GM12878 (cell line): ENCODE results near the gene USP21. TPM values are rescaled to one million over a fixed set of nuclear protein-coding genes. Genes with fewer than 3 reads are reported as not detected.

Experiments
- ATAC-seq: fragments of 200-7000 bp; cut with Tn5 transposase; 3 replicates; pipeline ENCODE4 v1.9.1; 2020; ENCODE audit warnings: mild to moderate bottlenecking, moderate library complexity
- BruUV-seq: library from RNA; stranded (reverse); fragments of 400-500 nt; replicated peaks from 2 replicates; lab custom pipeline; 2021; lab: Mats Ljungman, UMichigan
- CTCF ChIA-PET: fragments of 300-600 bp; sonication (Branson Sonifier 250); formaldehyde crosslinking; extraction: SDS; loops from one replicate; lab custom pipeline; 2021; ENCODE audit warnings: inconsistent platforms; lab: Yijun Ruan, JAX
- POLR2A ChIA-PET: fragments of 350-600 bp; formaldehyde crosslinking; extraction: SDS; loops from one replicate; lab custom pipeline; 2021; ENCODE audit warnings: inconsistent platforms; lab: Charles Lee
- RAD21 ChIA-PET: fragments of 300-600 bp; sonication (Branson Sonifier 250); formaldehyde crosslinking; loops from one replicate; lab custom pipeline; 2023; ENCODE audit warnings: antibody characterized with exemption; ENCODE audit not compliant: unreplicated experiment; lab: Charles Lee
- SMC1A ChIA-PET: fragments of 300-600 bp; sonication (Branson Sonifier 250); formaldehyde crosslinking; loops from one replicate; lab custom pipeline; 2023; ENCODE audit not compliant: unreplicated experiment, uncharacterized antibody; lab: Charles Lee
- DNase-seq: peaks from one replicate; pipeline ENCODE4 v3.0.0-alpha.2; 2011; ENCODE audit warnings: low read depth, low spot score
- FAIRE-seq: peaks from 3 replicates; lab custom pipeline; 2011; peaks lifted over from hg19 to GRCh38; lab: Jason Lieb, UNC
- H2AFZ ChIP-seq: 2 replicates; pipeline ENCODE4 v1.6.0; 2011; ENCODE audit warnings: low read depth, low read length, control low read depth; ENCODE audit not compliant: control insufficient read depth
- H3K27ac ChIP-seq: 2 replicates; pipeline ENCODE4 v1.5.1; 2011; ENCODE audit warnings: control low read depth; ENCODE audit not compliant: control insufficient read depth, insufficient read depth
- H3K27me3 ChIP-seq, 2 experiments: replicated peaks in 1 of 2; 2 replicates each; pipeline versions ENCODE4 v1.6.0 to v1.6.1; 2011; ENCODE audit warnings: low read length in 1 of 2; ENCODE audit not compliant: control insufficient read depth in 2 of 2, insufficient read depth in 2 of 2
- H3K36me3 ChIP-seq, 2 experiments: 2 replicates each; pipeline ENCODE4 v1.5.1; 2011; ENCODE audit warnings: low read length in 1 of 2; ENCODE audit not compliant: control insufficient read depth in 2 of 2, insufficient read depth in 2 of 2
- H3K4me1 ChIP-seq: 2 replicates; pipeline ENCODE4 v1.6.1; 2011; ENCODE audit warnings: mild to moderate bottlenecking, low read length, moderate library complexity, mixed read lengths; ENCODE audit not compliant: control insufficient read depth, insufficient read depth
- H3K4me2 ChIP-seq: 2 replicates; pipeline ENCODE4 v1.6.0; 2011; ENCODE audit warnings: control low read depth; ENCODE audit not compliant: control insufficient read depth, insufficient read depth
- H3K4me3 ChIP-seq: fragments of 200-600 bp; sonication (generic); 2 replicates; pipeline ENCODE4 v1.5.1; 2016
- H3K79me2 ChIP-seq: 2 replicates; pipeline ENCODE4 v1.6.0; 2011; ENCODE audit warnings: low read length; ENCODE audit not compliant: control insufficient read depth, insufficient read depth
- H3K9ac ChIP-seq: 2 replicates; pipeline ENCODE4 v1.8.0; 2011; ENCODE audit warnings: low read length, control low read depth, mixed read lengths; ENCODE audit not compliant: control insufficient read depth, insufficient read depth
- H3K9me3 ChIP-seq: replicated peaks from 3 replicates; pipeline ENCODE4 v1.5.1; 2011; ENCODE audit warnings: mild to moderate bottlenecking, low read length; ENCODE audit not compliant: control insufficient read depth, insufficient read depth
- H4K20me1 ChIP-seq: 2 replicates; pipeline ENCODE4 v1.6.0; 2011; ENCODE audit not compliant: control insufficient read depth, insufficient read depth
- POLR2A ChIP-seq: IDR thresholded peaks from 2 replicates; pipeline ENCODE4 v1.6.1; 2011; ENCODE audit warnings: low read depth, mild to moderate bottlenecking, low read length
- SP1 ChIP-seq: IDR thresholded peaks from one replicate; pipeline ENCODE4 v1.6.1; 2011; ENCODE audit warnings: low read depth, low read length
- SREBF1 ChIP-seq: IDR thresholded peaks from 2 replicates; pipeline ENCODE4 v1.6.1; 2012; ENCODE audit warnings: mild to moderate bottlenecking, low read length
- TARDBP ChIP-seq: IDR thresholded peaks from 2 replicates; pipeline ENCODE4 v1.6.1; 2016; ENCODE audit warnings: borderline replicate concordance
- WGBS: methylation state at CpG from one replicate; pipeline ENCODE4 v1.1.6; 2016; ENCODE audit warnings: low lambda C conversion rate; ENCODE audit not compliant: insufficient replicate concordance, insufficient coverage; ENCODE audit errors: missing lambda C conversion rate; 5-methylcytosine and 5-hydroxymethylcytosine counted together
- in situ Hi-C: fragments of 300-500 bp; cut with MboI; formaldehyde crosslinking; loops from 9 replicates; pipeline ENCODE4 v1.14.3; 2018; ENCODE audit warnings: mixed read lengths
- intact Hi-C: fragments of 100-400 bp; cut with micrococcal nuclease; formaldehyde crosslinking; loops from one replicate; pipeline ENCODE4 v1.14.2; 2022; ENCODE audit not compliant: unreplicated experiment
- polyA plus RNA-seq, 11 experiments: library from polyadenylated mRNA; depleted of rRNA in 4 of 11; unstranded in 6 of 11; stranded (reverse) in 5 of 11; fragments of >200 nt; fragmentation: Nextera tagmentation in 4 of 11; fragmentation: Illumina TruSeq in 1 of 11; extraction: Ambion mirVana in 4 of 11; extraction: Trizol in 1 of 11; gene quantifications; 1 replicate in 1 of 11; 2 replicates in 10 of 11; pipeline versions ENCODE4 v1.2.1 to v1.2.3, GENCODE V29; 2011 to 2016; ENCODE audit warnings: inconsistent platforms in 2 of 11, missing spikeins in 2 of 11, low read depth in 1 of 11
- total RNA-seq, 4 experiments: library from RNA; depleted of rRNA in 3 of 4; stranded (reverse); fragments of >200 nt in 3 of 4; fragmentation: Illumina TruSeq in 1 of 4; extraction: Trizol in 1 of 4; gene quantifications; 2 replicates each; pipeline versions ENCODE4 v1.2.1 to v1.2.3, GENCODE V29; 2013 to 2021
- TF ChIP-seq, protein P1 (sequence below): fragments of 450-650 bp; IDR thresholded peaks from 2 replicates; pipeline ENCODE4 v1.6.1; 2017; ENCODE audit warnings: mild to moderate bottlenecking, moderate library complexity

The USP21 gene
- total and polyA plus RNA-seq, 10 of the 15 experiments (the other 5 are each of a cell fraction or from before 2014, with no cell fraction given), result 3.2 to 28.6 (median 16.6) TPM

- TF ChIP-seq, protein P1, sequence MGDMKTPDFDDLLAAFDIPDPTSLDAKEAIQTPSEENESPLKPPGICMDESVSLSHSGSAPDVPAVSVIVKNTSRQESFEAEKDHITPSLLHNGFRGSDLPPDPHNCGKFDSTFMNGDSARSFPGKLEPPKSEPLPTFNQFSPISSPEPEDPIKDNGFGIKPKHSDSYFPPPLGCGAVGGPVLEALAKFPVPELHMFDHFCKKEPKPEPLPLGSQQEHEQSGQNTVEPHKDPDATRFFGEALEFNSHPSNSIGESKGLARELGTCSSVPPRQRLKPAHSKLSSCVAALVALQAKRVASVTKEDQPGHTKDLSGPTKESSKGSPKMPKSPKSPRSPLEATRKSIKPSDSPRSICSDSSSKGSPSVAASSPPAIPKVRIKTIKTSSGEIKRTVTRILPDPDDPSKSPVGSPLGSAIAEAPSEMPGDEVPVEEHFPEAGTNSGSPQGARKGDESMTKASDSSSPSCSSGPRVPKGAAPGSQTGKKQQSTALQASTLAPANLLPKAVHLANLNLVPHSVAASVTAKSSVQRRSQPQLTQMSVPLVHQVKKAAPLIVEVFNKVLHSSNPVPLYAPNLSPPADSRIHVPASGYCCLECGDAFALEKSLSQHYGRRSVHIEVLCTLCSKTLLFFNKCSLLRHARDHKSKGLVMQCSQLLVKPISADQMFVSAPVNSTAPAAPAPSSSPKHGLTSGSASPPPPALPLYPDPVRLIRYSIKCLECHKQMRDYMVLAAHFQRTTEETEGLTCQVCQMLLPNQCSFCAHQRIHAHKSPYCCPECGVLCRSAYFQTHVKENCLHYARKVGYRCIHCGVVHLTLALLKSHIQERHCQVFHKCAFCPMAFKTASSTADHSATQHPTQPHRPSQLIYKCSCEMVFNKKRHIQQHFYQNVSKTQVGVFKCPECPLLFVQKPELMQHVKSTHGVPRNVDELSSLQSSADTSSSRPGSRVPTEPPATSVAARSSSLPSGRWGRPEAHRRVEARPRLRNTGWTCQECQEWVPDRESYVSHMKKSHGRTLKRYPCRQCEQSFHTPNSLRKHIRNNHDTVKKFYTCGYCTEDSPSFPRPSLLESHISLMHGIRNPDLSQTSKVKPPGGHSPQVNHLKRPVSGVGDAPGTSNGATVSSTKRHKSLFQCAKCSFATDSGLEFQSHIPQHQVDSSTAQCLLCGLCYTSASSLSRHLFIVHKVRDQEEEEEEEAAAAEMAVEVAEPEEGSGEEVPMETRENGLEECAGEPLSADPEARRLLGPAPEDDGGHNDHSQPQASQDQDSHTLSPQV, result no peak
- TF ChIP-seq SREBF1, result no peak
Measured at GRCh38 chr1:161121834-161122233, 37.5 kb upstream of the USP21 start (continued).

DNA sequence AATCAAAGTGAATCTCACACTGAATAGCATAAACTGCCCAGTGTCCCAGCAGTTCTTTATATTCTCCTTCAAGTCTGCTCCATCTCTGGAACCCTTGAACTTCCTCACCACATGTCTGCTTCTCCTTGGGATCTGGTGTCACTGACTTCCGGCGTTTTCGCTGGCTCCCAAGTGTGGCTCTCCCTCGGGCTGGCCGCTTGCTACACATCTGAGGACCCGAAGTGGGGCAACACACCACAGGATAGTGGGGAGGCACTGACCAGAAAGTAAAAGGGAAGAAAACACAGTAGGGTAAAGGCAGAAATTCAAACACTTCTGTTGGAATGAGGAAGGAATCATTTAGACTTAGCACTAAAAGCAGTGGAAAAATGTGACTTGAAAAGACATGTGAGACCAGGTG lies 36.3 kb upstream of the USP21 start:
- CTCF ChIA-PET, result no interaction called here
- no peaks in the 10 kb centered on the region for H3K9me3 ChIP-seq
- no peak overlapping the region for H3K4me3 ChIP-seq
- 93% methylated on average over 6 of the region's 6 CpGs for WGBS
- RAD21 ChIA-PET, result no interaction called here
- H3K27me3 ChIP-seq, result no peaks in the 10 kb centered on the region
- no TSS peak for BruUV-seq
- no peak overlapping the region for H2AFZ ChIP-seq
- H3K4me1 ChIP-seq, result peaks cover 19% of the 10 kb centered on the region
- ATAC-seq (no peak), FAIRE-seq (no peak), DNase-seq (no peak)
- H3K4me2 ChIP-seq, result no peak overlapping the region
- H3K79me2 ChIP-seq, result peaks cover 16% of the 10 kb centered on the region
- H3K36me3 ChIP-seq, result peaks cover 17 to 18% of the 10 kb centered on the region in 2 experiments
- no peak overlapping the region for H3K9ac ChIP-seq
- in situ Hi-C loops, result no loop called here
- no peak overlapping the region for H3K27ac ChIP-seq
- TF ChIP-seq TARDBP (no peak), SP1 (no peak), POLR2A (no peak)
- no peaks in the 10 kb centered on the region for H4K20me1 ChIP-seq
- intact Hi-C loops, result no loop called here
- POLR2A ChIA-PET, result interaction anchor here (0.7 kb wide), 1 partner anchor 81 kb away, joined by 3 read pairs; no protein-coding TSS in a partner anchor
- SMC1A ChIA-PET, result no interaction called here
